Kidney epithelial cell (primary cell): Measurements from ENCODE around the gene ERLEC1. TPM values are rescaled to one million over a fixed set of nuclear protein-coding genes. Genes with fewer than 3 reads are reported as not detected.
"Not testable (repeated sequence)": the region's sequence is repeated elsewhere in the genome, so short reads cannot be mapped to it uniquely, and the experiment has no call there.

Experiments used
- DNase-seq: peaks from one replicate; pipeline ENCODE4 v3.0.0-alpha.2; 2010; ENCODE audit warnings: low read depth
- H3K27me3 ChIP-seq: 2 replicates; pipeline ENCODE4 v1.6.0; 2011; ENCODE audit warnings: low read length; ENCODE audit not compliant: control insufficient read depth, insufficient read depth
- H3K36me3 ChIP-seq: 2 replicates; pipeline ENCODE4 v1.5.1; 2011; ENCODE audit warnings: low read length; ENCODE audit not compliant: control insufficient read depth, insufficient read depth
- H3K4me3 ChIP-seq: 2 replicates; pipeline ENCODE4 v1.5.1; 2011; ENCODE audit warnings: low read depth, mild to moderate bottlenecking, control low read depth, low read length
- CTCF ChIP-seq: IDR thresholded peaks from 2 replicates; pipeline ENCODE4 v1.5.1; 2011; ENCODE audit warnings: mild to moderate bottlenecking, moderate library complexity, low read length, control low read depth, inconsistent platforms; ENCODE audit not compliant: insufficient read depth, poor library complexity, severe bottlenecking
- total RNA-seq: library from RNA; depleted of rRNA; stranded (reverse); fragments of >200 nt; gene quantifications from 2 replicates; pipeline ENCODE4 v1.2.3, GENCODE V29; 2015

Gene ERLEC1
- total RNA-seq, 1 donor from 2014 or later = 51.9 TPM

GRCh38 chr2:53821810-53822209, 35.0 kb downstream of the ERLEC1 start:
- H3K27me3 ChIP-seq = no peaks in the 10 kb centered on the region
- H3K4me3 ChIP-seq = no peak overlapping the region
- no peak for TF ChIP-seq CTCF
- H3K36me3 ChIP-seq = no peaks in the 10 kb centered on the region
- no peak for DNase-seq

GRCh38 chr2:53823639-53824038, 36.8 kb downstream of the ERLEC1 start:
- DNase-seq, H3K4me3 ChIP-seq, H3K36me3 ChIP-seq, H3K27me3 ChIP-seq: not testable (repeated sequence)

- TF ChIP-seq CTCF = no peak
- H3K27me3 ChIP-seq = no peaks in the 10 kb centered on the region
- DNase-seq = no peak
- no peak overlapping the region for H3K4me3 ChIP-seq
- no peaks in the 10 kb centered on the region for H3K36me3 ChIP-seq
Observed at GRCh38 chr2:53826030-53826410, 39.2 kb downstream of the ERLEC1 start.

- H3K4me3 ChIP-seq = no peak overlapping the region
- no peaks in the 10 kb centered on the region for H3K27me3 ChIP-seq
- H3K36me3 ChIP-seq = no peaks in the 10 kb centered on the region
- TF ChIP-seq CTCF = no peak
- DNase-seq = no peak
Observed at GRCh38 chr2:53826587-53827397, 39.9 kb downstream of the ERLEC1 start.

- no peak for TF ChIP-seq CTCF
- Histone ChIP-seq H3K4me3 (no peak overlapping the region), H3K27me3 (no peaks in the 10 kb centered on the region), H3K36me3 (no peaks in the 10 kb centered on the region)
- DNase-seq = no peak
Observed at GRCh38 chr2:53827398-53828175, 40.7 kb downstream of the ERLEC1 start.

GRCh38 chr2:53828331-53828730, 41.5 kb downstream of the ERLEC1 start:
- Histone ChIP-seq H3K36me3 (no peaks in the 10 kb centered on the region), H3K27me3 (no peaks in the 10 kb centered on the region), H3K4me3 (no peak overlapping the region)
- DNase-seq = no peak
- TF ChIP-seq CTCF = no peak
